HCEC 1CT (cell line): ENCODE results near the gene RBM18.

Source experiments
- DNase-seq: peaks from one replicate; pipeline ENCODE4 v3.0.0-alpha.2; 2017

RBM18 gene, protein sequence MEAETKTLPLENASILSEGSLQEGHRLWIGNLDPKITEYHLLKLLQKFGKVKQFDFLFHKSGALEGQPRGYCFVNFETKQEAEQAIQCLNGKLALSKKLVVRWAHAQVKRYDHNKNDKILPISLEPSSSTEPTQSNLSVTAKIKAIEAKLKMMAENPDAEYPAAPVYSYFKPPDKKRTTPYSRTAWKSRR

DNA sequence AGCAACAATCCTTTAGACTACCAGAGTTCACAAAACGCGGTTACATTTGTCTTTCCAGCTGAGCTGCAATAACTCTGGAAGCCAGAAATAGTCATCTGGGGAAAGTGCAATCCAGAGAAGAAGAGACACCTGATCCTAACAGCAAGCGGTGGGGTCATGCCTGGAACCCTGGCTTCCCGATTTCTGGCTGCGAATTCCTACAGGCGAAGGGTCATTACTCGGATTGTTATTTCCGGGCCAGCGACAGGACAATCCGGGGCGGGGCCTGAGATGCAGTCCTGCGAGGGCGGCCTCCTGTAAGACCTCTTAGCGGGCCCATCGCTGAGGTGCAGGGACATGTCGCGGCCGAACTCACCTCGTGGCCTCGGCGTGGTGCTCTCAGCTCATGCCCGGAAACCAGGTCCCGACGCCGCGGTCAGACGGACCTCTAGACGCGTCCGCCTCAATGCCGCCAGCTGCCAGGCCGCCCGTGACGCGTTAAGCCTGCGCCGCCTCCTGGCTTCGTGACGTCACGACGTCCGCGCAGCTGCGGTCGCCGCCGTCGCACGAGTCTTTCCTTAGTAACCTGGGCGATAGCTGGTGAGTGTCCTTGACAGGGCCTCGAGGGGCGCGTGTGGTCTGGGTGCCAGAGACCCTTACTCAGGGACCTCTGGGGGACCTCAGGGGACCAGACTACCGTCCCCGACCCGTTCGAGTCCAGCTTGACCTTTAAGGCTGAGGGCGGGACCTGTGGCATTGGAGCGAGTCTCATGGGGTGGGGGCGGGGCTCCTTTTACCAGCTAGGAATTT is at the start of gene RBM18, which contains the start of gene MRRF:
TSS of gene RBM18 (minus strand) at position 481 of the 789 bp plus-strand sequence. CDS start 3,348 bp downstream, outside the sequence.
TSS of gene MRRF (plus strand) at position 523 of the 789 bp plus-strand sequence. CDS start 6,010 bp downstream, outside the sequence.
- peak; percentile 89 for DNase-seq

DNA sequence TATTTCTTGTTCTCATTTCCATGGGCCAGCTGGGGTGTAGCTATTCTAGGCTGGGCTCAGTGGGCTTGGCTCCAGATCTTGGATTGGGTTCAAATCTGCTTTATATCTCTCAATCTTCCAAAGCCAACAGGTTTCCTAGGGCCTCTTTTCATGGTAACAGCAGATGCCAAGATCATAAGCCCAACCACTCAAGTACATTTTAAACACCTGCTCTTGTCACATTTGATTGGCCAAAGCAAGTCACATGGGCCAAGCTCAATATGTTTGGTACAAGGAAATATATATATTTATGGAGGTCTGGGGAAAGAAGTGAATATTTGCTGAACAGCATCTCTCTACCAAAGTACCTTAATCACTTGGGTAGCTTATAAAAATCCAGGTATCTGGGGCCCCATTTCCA is 49.5 kb upstream of the RBM18 start:
- no peak for DNase-seq

DNA sequence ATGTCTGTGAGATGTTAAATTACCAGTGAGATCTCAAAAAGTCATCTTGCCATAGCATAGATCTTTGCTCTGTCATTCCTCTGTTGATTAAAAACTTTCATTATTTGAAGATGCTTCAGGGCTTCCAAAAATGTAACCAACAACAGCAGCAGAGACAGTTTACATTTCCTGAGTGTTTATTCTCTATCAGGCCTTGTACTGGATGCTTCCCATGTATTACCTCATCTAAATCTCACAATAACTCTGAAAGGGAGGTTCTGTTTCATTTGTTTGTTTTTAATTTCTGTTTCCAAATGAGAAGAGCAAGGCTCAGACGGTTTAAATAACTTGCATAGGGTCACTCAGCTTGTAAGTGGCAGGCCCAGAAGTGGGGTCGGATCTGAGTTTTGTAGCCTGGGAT is 45.2 kb upstream of the RBM18 start:
- no peak for DNase-seq

DNA sequence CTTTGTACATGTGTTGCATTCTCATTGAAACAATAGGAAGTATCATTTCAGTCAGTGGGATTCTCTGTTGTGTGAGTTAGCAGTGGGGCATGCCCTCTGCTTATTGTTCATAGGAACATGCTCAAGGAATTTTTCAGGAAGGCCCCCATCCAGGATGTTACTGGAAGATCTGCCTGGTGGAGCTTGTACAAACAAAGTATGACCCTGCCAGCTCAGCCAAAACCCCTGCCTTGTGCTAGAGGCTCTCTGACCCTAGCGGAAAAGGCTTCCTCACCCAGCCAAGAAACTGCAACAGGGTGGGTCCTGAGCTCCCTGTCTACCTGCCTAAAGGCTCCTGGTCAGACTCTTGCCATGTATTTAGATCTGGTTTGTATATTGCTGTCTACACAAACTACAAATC is 43.3 kb upstream of the RBM18 start:
- DNase-seq, result no peak

- DNase-seq, result no peak
Observed at GRCh38 chr9:122307061-122307460, 42.4 kb upstream of the RBM18 start.

GRCh38 chr9:122302237-122303093 is 37.8 kb upstream of the RBM18 start:
- no peak for DNase-seq

GRCh38 chr9:122297512-122297911 is 32.9 kb upstream of the RBM18 start:
- DNase-seq, result no peak

DNA sequence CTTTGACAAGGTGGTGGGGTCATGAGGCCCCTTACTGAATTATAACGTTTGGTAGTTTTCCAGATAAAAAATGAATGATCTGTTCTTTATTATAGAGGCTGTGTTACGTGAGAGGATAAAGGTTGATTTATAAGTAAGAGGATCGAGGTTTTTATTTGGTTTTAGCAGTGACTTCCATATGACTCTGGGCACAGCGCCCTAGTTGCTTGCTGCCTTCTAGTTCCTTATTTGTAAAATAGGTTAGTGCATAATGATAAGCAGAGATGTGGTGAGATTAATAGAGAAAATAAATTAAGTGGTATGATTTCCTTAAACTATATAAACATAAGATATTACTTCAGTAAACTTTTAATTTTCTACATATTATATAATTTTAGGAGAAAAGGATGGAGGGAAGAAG is 29.9 kb upstream of the RBM18 start:
- no peak for DNase-seq

DNA sequence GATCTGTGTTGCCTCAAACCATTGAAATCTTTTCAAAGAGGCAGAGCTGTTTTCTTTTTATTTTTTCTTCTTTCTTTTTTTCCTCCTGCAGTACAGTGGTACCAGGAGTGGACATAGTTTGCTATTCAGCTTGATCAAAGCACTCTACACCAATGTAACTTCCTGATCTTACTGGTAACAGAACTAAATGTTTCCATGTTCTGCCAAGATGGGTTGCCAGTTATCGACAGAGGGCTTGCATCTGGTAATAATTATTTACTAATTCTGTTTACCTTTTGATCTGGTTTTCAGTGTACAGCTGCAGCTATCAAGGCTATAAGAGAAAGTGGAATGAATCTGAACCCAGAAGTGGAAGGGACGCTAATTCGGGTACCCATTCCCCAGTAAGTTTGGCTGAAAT is 26.8 kb upstream of the RBM18 start:
- no peak for DNase-seq

GRCh38 chr9:122287214-122287720 is 22.6 kb upstream of the RBM18 start:
- no peak for DNase-seq

GRCh38 chr9:122286764-122287163 is 22.1 kb upstream of the RBM18 start:
- DNase-seq, result no peak

DNA sequence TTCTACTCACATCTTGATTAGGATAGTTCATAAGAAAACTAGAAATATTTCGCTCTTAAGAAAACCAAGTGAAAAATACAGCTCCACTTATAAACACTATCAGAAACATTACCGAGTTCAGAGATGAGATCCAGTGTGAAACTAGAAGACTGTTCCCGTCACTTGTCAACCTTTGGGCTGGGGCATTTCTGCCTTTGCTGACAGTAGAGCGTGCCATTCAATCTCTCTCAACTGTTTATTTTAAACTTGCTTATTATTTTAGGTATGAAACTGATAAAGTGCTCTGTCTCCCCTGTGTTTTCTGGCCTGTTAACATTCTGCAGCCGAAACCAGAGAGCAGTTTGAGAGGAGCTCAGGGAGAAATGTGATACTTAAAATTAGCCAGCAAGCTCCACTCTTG is 16.7 kb upstream of the RBM18 start:
- DNase-seq, result no peak

DNA sequence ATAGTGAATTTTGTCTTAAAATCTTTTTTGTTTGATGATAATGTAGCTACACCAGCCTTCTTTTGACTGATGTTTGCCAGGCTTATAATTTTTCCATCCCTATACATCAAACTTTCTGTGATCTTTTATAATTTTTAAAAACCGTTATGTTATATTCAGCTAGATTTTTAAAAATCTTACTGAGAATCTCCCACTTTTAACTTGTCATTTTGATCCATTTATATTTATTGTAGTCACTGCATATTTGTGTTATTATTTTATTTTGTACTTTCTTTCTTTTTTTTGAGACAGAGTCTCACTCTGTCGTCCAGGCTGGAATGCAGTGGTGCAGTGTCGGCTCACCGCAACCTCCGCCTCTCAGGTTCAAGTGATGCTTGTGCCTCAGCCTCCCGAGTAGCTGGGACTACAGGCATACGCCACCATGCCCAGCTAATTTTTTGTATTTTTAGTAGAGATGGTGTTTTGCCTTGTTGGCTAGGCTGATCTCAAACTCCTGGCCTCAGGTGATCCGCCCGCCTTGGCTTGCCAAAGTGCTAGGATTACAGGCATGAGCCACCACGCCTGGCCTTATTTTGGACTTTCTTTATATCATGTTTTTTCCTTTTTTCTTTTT is 12.8 kb upstream of the RBM18 start:
- DNase-seq, result no peak

- no peak for DNase-seq
Observed at GRCh38 chr9:122276096-122276495, 11.5 kb upstream of the RBM18 start.

GRCh38 chr9:122274055-122274454 is 9.4 kb upstream of the RBM18 start:
- DNase-seq, result no peak

DNA sequence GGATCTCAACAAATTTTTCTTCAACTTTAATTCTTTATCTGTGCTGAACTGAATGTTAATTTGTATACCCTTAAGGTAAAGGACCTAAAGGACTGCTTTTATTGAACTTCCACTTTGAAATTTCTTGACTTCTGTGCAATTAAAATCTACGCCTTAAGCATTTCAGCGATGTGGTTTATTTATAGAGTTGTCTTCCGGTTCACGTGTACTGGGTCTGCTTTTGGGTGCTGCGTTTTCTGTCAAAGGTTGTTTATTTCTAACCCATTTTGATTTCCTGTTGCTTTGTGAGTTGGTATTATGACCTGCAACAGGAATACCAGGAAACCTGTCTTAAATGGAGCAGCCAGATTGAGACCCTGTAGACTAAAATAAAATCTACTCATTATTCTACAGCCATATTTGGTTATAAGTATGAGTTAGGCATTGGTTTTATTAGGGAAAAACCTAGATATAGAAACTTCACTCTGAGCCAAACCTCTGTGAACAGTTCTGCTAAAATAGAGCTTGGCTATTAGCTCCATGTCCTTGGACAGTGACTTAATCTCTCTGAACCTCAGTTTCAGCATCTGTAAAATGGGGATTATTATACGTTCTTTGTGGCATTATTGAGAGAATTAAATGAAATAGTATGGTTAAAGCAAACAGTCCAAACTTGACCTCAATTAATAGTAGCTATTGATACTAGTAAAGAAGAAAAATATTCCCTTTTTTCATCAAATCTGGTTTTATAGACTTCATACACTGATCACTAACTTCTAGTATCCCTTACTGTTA is 3.6 kb upstream of the RBM18 start:
- DNase-seq, result no peak

DNA sequence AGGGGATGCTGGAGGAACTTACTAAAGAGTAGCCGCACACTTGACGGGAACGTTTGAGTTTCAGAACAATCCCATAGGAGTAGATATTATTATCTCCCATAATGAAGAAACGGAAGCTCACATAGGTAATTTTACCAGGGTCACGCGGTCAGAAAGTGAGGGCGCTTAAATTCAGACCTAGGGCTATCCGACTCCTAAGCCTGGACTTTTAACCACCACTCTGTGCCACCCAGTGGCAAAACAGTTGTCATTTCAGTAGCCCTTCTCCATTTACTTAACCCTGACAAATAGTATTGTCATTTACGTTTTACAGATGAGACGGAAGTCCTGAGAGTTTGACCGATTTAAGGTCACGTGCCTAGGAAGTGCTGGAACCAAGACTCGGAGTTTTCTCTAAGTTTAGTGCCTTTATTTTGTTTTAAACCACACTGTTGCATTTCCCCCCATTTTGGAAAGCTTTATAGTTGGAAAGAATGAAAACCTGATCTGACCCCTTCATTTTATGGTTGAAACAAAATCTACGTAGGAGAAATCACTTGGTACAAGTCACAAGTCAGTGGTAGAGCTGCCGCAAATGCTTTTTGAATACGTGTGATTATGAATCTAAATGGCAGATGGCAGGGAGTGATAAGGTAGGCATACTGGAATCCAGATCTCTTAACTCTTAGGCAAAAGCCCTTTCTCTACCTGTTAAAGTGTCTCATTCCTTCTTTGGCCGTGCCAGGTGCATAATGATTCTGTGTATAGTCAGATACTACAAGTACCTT is 692 bp upstream of the RBM18 start:
- DNase-seq, result peak; percentile 9

- no peak for DNase-seq
Observed at GRCh38 chr9:122263699-122264349, 816 bp downstream of the RBM18 start.

- DNase-seq, result no peak
Observed at GRCh38 chr9:122262073-122262472, 2.6 kb downstream of the RBM18 start.

DNA sequence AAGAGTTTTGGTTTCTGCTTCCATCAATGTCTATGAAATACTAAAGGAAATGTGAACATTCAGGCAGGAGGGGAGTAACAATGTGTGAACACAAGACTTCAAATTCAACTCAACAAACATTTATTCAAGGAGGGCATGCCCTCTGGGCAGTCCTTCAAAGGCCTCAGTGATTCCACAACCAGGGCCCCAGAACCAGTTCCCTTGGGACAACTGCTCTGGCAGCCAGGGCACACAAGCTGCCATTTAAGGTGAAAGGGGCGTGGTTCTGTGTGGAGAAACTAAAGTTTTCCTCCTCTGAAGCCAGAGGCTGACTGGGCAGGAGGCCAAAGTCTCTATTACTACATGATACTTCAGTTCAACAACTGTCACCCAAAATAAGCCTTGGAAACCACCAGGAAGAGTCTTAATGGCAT is 3.2 kb downstream of the RBM18 start:
- no peak for DNase-seq
